ENCODE data around the gene EXOC1.
"Not testable (repeated sequence)": the region's sequence is repeated elsewhere in the genome, so short reads cannot be mapped to it uniquely, and the experiment has no call there.

EXOC1 gene

GRCh38 chr4:55903577-55903976 lies 50.1 kb downstream of the EXOC1 start:
- FAIRE-seq (no peak), DNase-seq (ENCODE audit: insufficient read length, low spot score) (no peak)

- DNase-seq (ENCODE audit: insufficient read length, low spot score), result no peak
- no peak for FAIRE-seq
These were observed 51.1 kb downstream of the EXOC1 start for GRCh38 chr4:55904576-55904975.

GRCh38 chr4:55906323-55906722 lies 52.9 kb downstream of the EXOC1 start:
- DNase-seq (ENCODE audit: insufficient read length, low spot score) (no peak), FAIRE-seq (no peak)

- DNase-seq (ENCODE audit: insufficient read length, low spot score) (no peak), FAIRE-seq (no peak)
These were observed 53.5 kb downstream of the EXOC1 start for GRCh38 chr4:55906989-55907388.

GRCh38 chr4:55907469-55907868 lies 54.0 kb downstream of the EXOC1 start:
- no peak for FAIRE-seq
- no peak for DNase-seq (ENCODE audit: insufficient read length, low spot score)

- no peak for FAIRE-seq
- no peak for DNase-seq (ENCODE audit: insufficient read length, low spot score)
These were observed 56.7 kb downstream of the EXOC1 start for GRCh38 chr4:55910140-55910539.

GRCh38 chr4:55912249-55912648 lies 58.8 kb downstream of the EXOC1 start:
- DNase-seq (ENCODE audit: insufficient read length, low spot score) (no peak), FAIRE-seq (no peak)

- FAIRE-seq, result no peak
- DNase-seq (ENCODE audit: insufficient read length, low spot score), result no peak
These were observed 67.1 kb downstream of the EXOC1 start for GRCh38 chr4:55920571-55920970.

GRCh38 chr4:55921093-55921492 lies 67.6 kb downstream of the EXOC1 start:
- no peak for DNase-seq (ENCODE audit: insufficient read length, low spot score)
- no peak for FAIRE-seq

- no peak for FAIRE-seq
- no peak for DNase-seq (ENCODE audit: insufficient read length, low spot score)
These were observed 71.8 kb downstream of the EXOC1 start for GRCh38 chr4:55925241-55925640.

- FAIRE-seq, result no peak
- no peak for DNase-seq (ENCODE audit: insufficient read length, low spot score)
These were observed 73.2 kb downstream of the EXOC1 start for GRCh38 chr4:55926610-55927009.

GRCh38 chr4:55927803-55928437 lies 74.5 kb downstream of the EXOC1 start:
- FAIRE-seq, result no peak

GRCh38 chr4:55928846-55929245 lies 75.4 kb downstream of the EXOC1 start:
- DNase-seq (ENCODE audit: insufficient read length, low spot score) (no peak), FAIRE-seq (no peak)

More at GRCh38 chr4:55927803-55928437, 74.5 kb downstream of the EXOC1 start:
- DNase-seq (ENCODE audit: insufficient read length, low spot score), result no peak

- DNase-seq (ENCODE audit: insufficient read length, low spot score) (no peak), FAIRE-seq (no peak)
These were observed 77.6 kb downstream of the EXOC1 start for GRCh38 chr4:55931043-55931442.

- DNase-seq (ENCODE audit: insufficient read length, low spot score) (no peak), FAIRE-seq (no peak)
These were observed 78.4 kb downstream of the EXOC1 start for GRCh38 chr4:55931833-55932232.

- FAIRE-seq (no peak), DNase-seq (ENCODE audit: insufficient read length, low spot score) (no peak)
These were observed 79.1 kb downstream of the EXOC1 start for GRCh38 chr4:55932511-55932910.

GRCh38 chr4:55933611-55934010 lies 80.2 kb downstream of the EXOC1 start:
- FAIRE-seq (no peak), DNase-seq (ENCODE audit: insufficient read length, low spot score) (no peak)

- FAIRE-seq; DNase-seq (ENCODE audit: insufficient read length, low spot score): not testable (repeated sequence)
These were observed 82.5 kb downstream of the EXOC1 start for GRCh38 chr4:55935907-55936306.

GRCh38 chr4:55938481-55938880 lies 85.0 kb downstream of the EXOC1 start:
- DNase-seq (ENCODE audit: insufficient read length, low spot score) (no peak), FAIRE-seq (no peak)

GRCh38 chr4:55939421-55939820 lies 86.0 kb downstream of the EXOC1 start:
- FAIRE-seq, result no peak
- DNase-seq (ENCODE audit: insufficient read length, low spot score), result no peak

GRCh38 chr4:55941881-55942396 lies 88.5 kb downstream of the EXOC1 start:
- FAIRE-seq, result no peak
- no peak for DNase-seq (ENCODE audit: insufficient read length, low spot score)

GRCh38 chr4:55947254-55947882 lies 93.9 kb downstream of the EXOC1 start:
- FAIRE-seq, result no peak
- DNase-seq (ENCODE audit: insufficient read length, low spot score), result no peak

Data from HTR-8/SVneo (cell line).